Mucosa of rectum (tissue), 2 donors: ENCODE measurements around the gene S100A14.
"Not testable (repeated sequence)": the region's sequence is repeated elsewhere in the genome, so short reads cannot be mapped to it uniquely, and the experiment has no call there.

ENCODE experiments used
- H3K27ac ChIP-seq, 2 donors: one replicate each; pipeline ENCODE4 v1.7.0; 2013; ENCODE audit warnings: inconsistent platforms in 2 of 2, low read depth in 2 of 2, low read length in 2 of 2
- H3K27me3 ChIP-seq, 2 donors: one replicate each; pipeline ENCODE4 v1.7.0; 2013; ENCODE audit warnings: low read length in 2 of 2; ENCODE audit not compliant: control insufficient read depth in 2 of 2, insufficient read depth in 2 of 2
- H3K36me3 ChIP-seq, 2 donors: one replicate each; pipeline ENCODE4 v1.7.0; 2013; ENCODE audit warnings: low read length in 2 of 2; ENCODE audit not compliant: control insufficient read depth in 2 of 2, insufficient read depth in 2 of 2
- H3K4me1 ChIP-seq, 2 donors: one replicate each; pipeline ENCODE4 v1.7.0; 2013; ENCODE audit warnings: low read length in 2 of 2, mild to moderate bottlenecking in 1 of 2; ENCODE audit not compliant: control insufficient read depth in 2 of 2, insufficient read depth in 2 of 2
- H3K4me3 ChIP-seq, 2 donors: one replicate each; pipeline ENCODE4 v1.7.0; 2013; ENCODE audit warnings: low read length in 2 of 2
- H3K9ac ChIP-seq, 2 donors: one replicate each; pipeline ENCODE4 v1.7.0; 2013; ENCODE audit warnings: low read length in 2 of 2, low read depth in 1 of 2, mild to moderate bottlenecking in 1 of 2
- H3K9me3 ChIP-seq, 2 donors: one replicate each; pipeline ENCODE4 v1.7.0; 2013; ENCODE audit warnings: low read length in 2 of 2; ENCODE audit not compliant: control insufficient read depth in 2 of 2
- donor health status: healthy.
- donor health status: Normal muscosa, but diverticular disease.

S100A14 gene

DNA sequence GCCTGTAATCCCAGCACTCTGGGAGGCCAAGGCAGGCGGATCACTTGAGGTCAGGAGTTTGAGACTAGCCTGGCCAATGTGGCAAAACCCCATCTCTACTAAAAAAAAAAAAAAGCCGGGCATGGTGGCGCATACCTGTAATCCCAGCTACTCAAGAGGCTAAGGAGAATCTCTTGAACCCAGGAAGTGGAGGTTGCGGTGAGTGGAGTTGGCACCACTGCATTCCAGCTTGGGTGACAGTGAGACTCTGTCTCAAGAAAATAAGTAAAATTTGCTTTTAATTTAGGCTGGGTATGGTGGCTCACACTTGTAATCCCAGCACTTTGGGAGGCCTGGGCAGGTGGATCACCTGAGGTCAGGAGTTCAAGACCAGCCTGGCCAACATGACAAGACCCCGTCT lies 24.1 kb upstream of the S100A14 start:
- Histone ChIP-seq H3K36me3 (peaks cover 75 to 78% of the 10 kb centered on the region in 2 donors), H3K4me1 (peaks cover 5 to 11% of the 10 kb centered on the region in 2 donors)
- not testable (repeated sequence) for H3K9ac ChIP-seq, H3K9me3 ChIP-seq, H3K27ac ChIP-seq, H3K27me3 ChIP-seq, H3K4me3 ChIP-seq

DNA sequence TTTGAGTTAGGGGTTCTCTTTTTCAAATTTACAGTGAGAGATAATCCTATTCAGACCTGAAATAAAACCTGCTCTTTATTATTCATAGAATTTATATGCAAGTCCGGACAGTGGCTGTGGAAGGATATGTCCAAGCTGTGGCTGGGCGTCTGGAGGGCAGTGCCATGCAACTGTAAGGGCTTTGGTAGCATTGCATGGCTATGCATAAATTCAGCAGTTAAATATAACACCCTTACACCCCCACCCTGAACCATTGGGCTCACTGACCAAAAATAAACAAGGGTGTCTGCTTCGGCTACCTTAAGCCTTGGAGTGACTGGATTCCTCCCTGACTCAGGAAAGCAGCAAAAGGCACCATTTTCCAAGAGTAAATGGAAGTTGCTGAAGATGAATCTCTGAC lies 23.2 kb upstream of the S100A14 start:
- Histone ChIP-seq H3K4me1 (peaks cover 5 to 11% of the 10 kb centered on the region in 2 donors), H3K4me3 (no peak overlapping the region), H3K27ac (no peak overlapping the region), H3K27me3 (no peaks in the 10 kb centered on the region), H3K36me3 (peaks cover 66 to 73% of the 10 kb centered on the region in 2 donors), H3K9me3 (no peaks in the 10 kb centered on the region), H3K9ac (no peak overlapping the region)

DNA sequence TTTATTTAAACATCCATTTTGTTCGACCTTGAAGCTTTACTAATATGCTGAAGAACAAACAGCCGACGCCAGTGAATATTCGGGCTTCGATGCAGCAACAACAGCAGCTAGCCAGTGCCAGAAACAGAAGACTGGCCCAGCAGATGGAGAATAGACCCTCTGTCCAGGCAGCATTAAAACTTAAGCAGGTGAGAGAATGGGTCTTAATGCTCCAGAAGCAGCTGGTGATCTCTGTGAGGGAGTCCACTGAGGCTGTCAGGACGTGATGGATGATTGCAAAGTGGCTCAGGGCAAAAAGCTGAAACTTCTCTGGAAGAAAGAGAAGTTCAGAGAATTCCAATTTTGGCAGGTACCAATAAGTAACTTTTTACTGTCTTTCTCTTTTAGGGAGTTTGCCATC lies 22.1 kb upstream of the S100A14 start:
- H3K27me3 ChIP-seq, result no peaks in the 10 kb centered on the region
- no peak overlapping the region for H3K27ac ChIP-seq
- no peak overlapping the region for H3K9ac ChIP-seq
- H3K36me3 ChIP-seq, result peaks cover 58 to 66% of the 10 kb centered on the region in 2 donors
- no peak overlapping the region for H3K4me3 ChIP-seq
- peaks cover 9 to 15% of the 10 kb centered on the region in 2 donors for H3K4me1 ChIP-seq
- H3K9me3 ChIP-seq, result no peaks in the 10 kb centered on the region

DNA sequence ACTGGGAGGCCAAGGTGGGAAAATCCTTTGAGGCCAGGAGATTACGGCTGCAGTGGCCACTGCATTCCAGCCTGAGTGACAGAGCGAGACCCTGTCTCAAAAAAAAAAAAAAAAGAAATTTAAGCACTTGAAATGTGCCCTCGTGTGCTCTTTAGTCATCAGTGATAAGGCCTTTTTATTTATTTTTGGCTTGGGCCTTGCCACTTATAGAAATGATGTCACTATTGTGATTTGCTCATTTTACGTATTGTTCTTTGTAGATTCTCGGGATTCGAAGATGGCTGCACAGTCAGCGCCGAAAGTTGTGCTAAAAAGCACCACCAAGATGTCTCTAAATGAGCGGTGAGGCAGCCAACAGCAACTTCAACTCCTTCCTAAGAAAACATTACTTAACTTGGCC lies 20.2 kb upstream of the S100A14 start:
- Histone ChIP-seq H3K27me3 (no peaks in the 10 kb centered on the region), H3K4me3 (no peak overlapping the region), H3K36me3 (peaks cover 39 to 47% of the 10 kb centered on the region in 2 donors), H3K9ac (no peak overlapping the region), H3K9me3 (no peaks in the 10 kb centered on the region), H3K27ac (no peak overlapping the region), H3K4me1 (peaks cover 20 to 24% of the 10 kb centered on the region in 2 donors)

DNA sequence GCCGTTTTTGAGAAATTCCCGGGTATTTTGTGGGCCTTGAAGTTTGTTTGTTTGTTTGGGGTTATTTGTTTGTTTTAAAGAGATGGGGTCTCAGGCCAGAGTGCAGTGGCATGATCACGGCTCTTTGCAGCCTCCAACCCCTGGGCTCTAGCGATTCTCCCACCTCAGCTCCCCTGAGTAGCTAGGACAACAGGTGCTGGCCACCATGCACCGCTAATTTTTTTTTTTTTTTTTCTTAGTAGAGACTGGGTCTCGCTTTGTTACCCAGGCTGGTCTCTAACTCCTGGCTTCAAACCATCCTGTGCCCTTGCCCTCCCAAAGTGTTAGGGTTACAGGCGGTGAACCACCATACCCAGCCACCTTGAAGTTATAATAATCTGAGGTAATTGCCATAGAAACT lies 19.7 kb upstream of the S100A14 start:
- Histone ChIP-seq H3K4me1 (peaks cover 23 to 25% of the 10 kb centered on the region in 2 donors), H3K27me3 (no peaks in the 10 kb centered on the region), H3K4me3 (no peak overlapping the region), H3K27ac (no peak overlapping the region), H3K9me3 (no peaks in the 10 kb centered on the region), H3K9ac (no peak overlapping the region), H3K36me3 (peaks cover 35 to 42% of the 10 kb centered on the region in 2 donors)

DNA sequence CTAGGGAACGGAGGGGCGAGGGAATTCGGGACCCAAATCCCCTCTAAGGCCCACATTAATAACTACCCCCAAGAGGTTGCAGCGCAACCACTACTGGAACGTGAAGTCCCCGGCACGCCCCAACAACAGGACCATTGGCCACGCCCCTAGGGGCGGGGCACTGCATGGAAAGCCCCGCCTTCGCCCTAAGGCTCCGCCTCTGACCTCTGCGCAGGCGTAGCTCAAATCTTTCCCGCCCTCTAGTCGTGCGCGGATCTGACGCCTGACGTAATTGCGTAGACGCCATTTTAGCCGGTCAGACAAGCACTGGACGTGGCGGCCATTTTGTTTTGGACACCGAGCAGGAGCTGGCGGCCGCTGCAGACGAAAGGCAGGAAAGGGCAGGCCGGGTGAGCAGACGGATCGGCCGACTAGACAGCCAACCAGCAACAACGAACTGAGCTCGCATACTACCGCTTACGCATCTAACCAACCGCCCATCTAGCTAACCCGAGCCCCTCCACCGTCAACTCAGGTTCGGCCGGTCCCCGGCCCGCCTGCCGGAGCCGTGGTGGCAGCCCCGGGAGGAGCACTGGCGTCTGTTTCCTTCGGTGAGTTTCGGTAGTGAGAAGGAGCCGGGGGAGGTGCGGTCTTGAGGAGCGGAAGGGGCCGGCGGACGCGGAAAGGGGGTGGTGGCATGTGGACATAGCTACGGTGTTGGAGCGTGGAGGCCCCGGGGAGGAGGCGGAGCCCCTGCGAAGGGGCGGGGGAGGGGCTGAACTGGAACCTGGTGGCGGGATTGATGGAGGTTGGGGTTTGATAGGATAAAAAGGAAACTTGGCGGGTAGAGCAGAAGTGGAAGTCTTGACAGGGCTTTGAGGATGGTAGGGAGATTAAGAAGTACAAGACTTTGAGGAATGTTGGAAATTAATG lies 17.9 kb upstream of the S100A14 start, which contains the start of gene CHTOP:
Gene CHTOP (plus strand): TSS at position 313 of the 912 bp plus-strand sequence. CDS start 2,523 bp downstream, outside the sequence.
- no peaks in the 10 kb centered on the region for H3K9me3 ChIP-seq
- H3K27me3 ChIP-seq, result no peaks in the 10 kb centered on the region
- peaks cover 25% of the 10 kb centered on the region in 2 donors for H3K36me3 ChIP-seq
- peak within 1 kb of the TSS; percentile 99 to 100 for H3K4me3 ChIP-seq
- H3K9ac ChIP-seq, result peak within 1 kb of the TSS; percentile 100
- H3K4me1 ChIP-seq, result peaks cover 28 to 38% of the 10 kb centered on the region in 2 donors
- peak within 1 kb of the TSS; percentile 100 for H3K27ac ChIP-seq

DNA sequence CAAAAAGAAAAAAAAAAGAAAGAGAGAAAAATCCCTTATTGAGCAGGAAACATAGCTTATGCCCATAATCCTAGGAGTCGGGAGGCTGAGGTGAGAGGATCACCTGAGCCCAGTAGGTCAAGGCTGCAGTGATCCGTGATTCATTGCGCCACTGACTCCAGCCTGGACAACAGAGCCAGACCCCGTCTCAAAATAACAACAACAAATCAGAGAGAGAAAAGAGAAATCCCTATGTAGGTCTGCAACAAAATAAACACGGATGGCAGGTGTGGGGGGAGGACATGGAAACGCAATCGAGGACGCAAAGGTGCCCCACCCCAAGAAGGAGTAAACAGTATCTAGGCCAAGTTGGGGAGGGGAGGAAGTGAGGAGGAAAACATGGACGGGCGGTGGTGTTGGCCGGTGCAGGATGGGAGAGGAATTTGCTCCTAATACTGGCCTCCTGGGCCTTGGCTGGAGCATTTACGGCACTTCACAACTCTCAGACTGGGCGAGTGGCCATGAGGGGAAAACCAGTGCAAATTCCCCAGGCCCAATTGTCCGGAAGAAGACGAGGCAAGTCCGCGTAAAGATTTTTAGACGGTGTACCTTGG lies 17.1 kb upstream of the S100A14 start:
- H3K4me3 ChIP-seq, result peak overlapping the region; percentile 48 to 99
- H3K27ac ChIP-seq, result peak overlapping the region; percentile 100
- peaks cover 28 to 38% of the 10 kb centered on the region in 2 donors for H3K4me1 ChIP-seq
- H3K9ac ChIP-seq, result peak overlapping the region; percentile 63 to 100
- H3K36me3 ChIP-seq, result peaks cover 18 to 21% of the 10 kb centered on the region in 2 donors
- no peaks in the 10 kb centered on the region for H3K27me3 ChIP-seq
- no peaks in the 10 kb centered on the region for H3K9me3 ChIP-seq

DNA sequence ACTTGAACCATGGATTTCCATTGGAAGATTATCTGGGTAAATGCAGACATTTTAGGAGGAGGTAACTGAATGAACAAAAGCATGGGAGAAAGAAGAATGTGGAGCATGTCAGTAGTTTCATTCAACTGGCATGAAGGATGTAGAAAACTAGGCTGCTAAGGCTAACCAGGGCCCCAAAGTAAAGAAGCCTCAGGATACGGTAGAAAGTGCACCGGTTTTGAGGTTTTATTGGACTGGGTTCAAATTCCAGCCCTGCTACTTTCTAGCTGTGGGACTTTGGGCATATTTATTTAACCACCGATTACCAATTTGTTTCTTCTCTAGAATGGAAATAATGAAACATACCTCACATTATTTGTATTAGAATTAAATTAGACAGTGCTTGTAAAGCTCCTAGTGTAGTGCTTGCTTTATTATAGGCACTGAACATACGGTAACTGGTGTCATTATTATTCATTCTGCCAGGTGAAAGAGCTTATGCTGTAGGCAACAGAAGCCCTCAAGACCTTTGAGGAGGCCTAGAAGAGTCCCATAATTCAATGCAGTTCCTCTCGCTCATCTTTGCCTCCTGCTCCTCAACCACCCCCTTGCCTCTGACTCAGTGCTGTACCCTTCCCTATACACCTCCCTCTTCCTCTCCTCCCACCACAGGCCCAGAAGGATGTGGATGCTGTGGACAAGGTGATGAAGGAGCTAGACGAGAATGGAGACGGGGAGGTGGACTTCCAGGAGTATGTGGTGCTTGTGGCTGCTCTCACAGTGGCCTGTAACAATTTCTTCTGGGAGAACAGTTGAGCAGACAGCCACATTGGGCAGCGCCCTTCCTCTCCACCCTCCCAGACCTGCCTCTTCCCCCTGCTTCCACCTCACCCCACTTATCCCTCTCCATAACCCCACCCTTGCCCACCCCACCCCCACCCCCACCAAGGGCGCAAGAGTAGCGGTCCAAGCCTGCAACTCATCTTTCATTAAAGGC lies 15.2 kb upstream of the S100A14 start:
- H3K27ac ChIP-seq, result no peak overlapping the region
- H3K9ac ChIP-seq, result no peak overlapping the region
- no peak overlapping the region for H3K4me3 ChIP-seq
- H3K4me1 ChIP-seq, result peaks cover 33 to 49% of the 10 kb centered on the region in 2 donors
- no peaks in the 10 kb centered on the region for H3K27me3 ChIP-seq
- H3K36me3 ChIP-seq, result peaks cover under 1 to 4% of the 10 kb centered on the region in 2 donors
- H3K9me3 ChIP-seq, result no peaks in the 10 kb centered on the region

DNA sequence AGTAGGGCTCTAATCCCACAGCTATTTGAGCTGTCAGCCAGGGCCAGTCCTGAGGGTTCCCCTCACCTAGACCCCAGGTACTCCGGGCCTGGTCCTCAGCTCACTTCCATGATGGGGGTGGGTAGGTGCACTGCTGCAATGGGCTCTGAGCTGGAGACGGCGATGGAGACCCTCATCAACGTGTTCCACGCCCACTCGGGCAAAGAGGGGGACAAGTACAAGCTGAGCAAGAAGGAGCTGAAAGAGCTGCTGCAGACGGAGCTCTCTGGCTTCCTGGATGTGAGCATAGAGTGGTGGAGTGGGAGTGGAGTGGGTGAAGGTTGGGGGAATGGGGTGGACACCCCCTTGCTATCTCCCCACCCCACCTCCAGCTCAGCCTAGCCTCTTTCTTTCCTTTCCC lies 14.3 kb upstream of the S100A14 start:
- Histone ChIP-seq H3K4me3 (no peak overlapping the region), H3K36me3 (no peaks in the 10 kb centered on the region), H3K27me3 (no peaks in the 10 kb centered on the region), H3K4me1 (peaks cover 35 to 45% of the 10 kb centered on the region in 2 donors), H3K27ac (no peak overlapping the region), H3K9ac (no peak overlapping the region), H3K9me3 (no peaks in the 10 kb centered on the region)
